ENCODE results near the gene CFAP43.

GRCh38 chr10:104253606-104254410 lies 21.6 kb upstream of the CFAP43 start:
- TF ChIP-seq EZH2 (IDR thresholded peaks at IDR 0.05; ENCODE audit: low read length, missing control alignments) (no peak), CTCF (conservative IDR thresholded peaks at IDR 0.05 in 1 of 2, IDR thresholded peaks at IDR 0.05 in 1 of 2; ENCODE audit: low read depth in 1 of 2, low read length in 2 of 2) (no peak)

Measured in fibroblast of lung (primary cell).